T-helper 17 cell (primary cell): ENCODE measurements around the gene CDK5R1. TPM values are rescaled to one million over a fixed set of nuclear protein-coding genes. Genes with fewer than 3 reads are reported as not detected.

Experiments used
- ATAC-seq: fragments of 150-1000 bp; cut with Tn5 transposase; 2 replicates; pipeline ENCODE4 v1.10.0; 2021; ENCODE audit warnings: mild to moderate bottlenecking, moderate library complexity
- DNase-seq, 3 donors: peaks; one replicate each; pipeline versions ENCODE4 v3.0.0 to v3.0.0-alpha.2; 2020 to 2021
- H3K9me3 ChIP-seq: one replicate; pipeline ENCODE4 v1.7.0; 2013; ENCODE audit warnings: low read length, mild to moderate bottlenecking; ENCODE audit not compliant: control insufficient read depth, poor library complexity, severe bottlenecking
- H3K27ac Mint-ChIP-seq: one replicate; pipeline ENCODE4 v1.8.0; 2022; ENCODE audit warnings: mild to moderate bottlenecking, moderate library complexity, mixed read lengths
- H3K27me3 Mint-ChIP-seq: one replicate; pipeline ENCODE4 v1.8.0; 2022; ENCODE audit warnings: mixed read lengths
- H3K36me3 Mint-ChIP-seq: one replicate; pipeline ENCODE4 v1.8.0; 2022; ENCODE audit warnings: low read depth, mixed read lengths
- H3K4me1 Mint-ChIP-seq: one replicate; pipeline ENCODE4 v1.8.0; 2022; ENCODE audit warnings: mild to moderate bottlenecking, mixed read lengths
- H3K4me3 Mint-ChIP-seq: one replicate; pipeline ENCODE4 v1.8.0; 2022; ENCODE audit warnings: mild to moderate bottlenecking, moderate library complexity, mixed read lengths
- total RNA-seq, 4 donors: library from RNA in 2 of 4; stranded (reverse) in 2 of 4; gene quantifications; one replicate each; pipeline ENCODE4 v1.2.3 and lab custom pipeline; 2022 to 2026

CDK5R1 gene
- total RNA-seq, 2 donors from 2014 or later, result 8.0 to 8.2 TPM

DNA sequence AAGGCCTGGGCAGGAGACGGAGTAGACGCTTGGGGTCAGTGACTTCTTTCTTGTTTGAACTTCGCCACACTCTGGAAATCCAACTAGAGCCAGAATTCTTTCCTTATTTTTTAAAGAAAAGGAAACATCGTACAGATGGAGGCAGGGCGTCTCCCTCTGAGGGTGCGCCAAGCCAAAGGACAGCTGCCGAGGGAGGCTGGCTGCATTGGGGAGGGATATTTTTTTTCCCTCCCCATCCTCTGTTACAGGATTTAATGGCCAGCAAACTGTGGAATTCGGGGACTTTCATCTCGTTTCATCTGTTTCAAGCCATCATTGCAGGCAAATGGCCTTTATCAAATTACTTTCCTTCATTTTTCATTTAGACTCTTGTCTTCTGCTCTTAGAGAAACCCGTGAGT lies 15.9 kb downstream of the CDK5R1 start:
- H3K4me3 Mint-ChIP-seq, result peak overlapping the region; percentile 73
- H3K36me3 Mint-ChIP-seq, result no peaks in the 10 kb centered on the region
- no peak for DNase-seq
- no peaks in the 10 kb centered on the region for H3K9me3 ChIP-seq
- H3K27ac Mint-ChIP-seq, result peak overlapping the region; percentile 98
- no peak for ATAC-seq
- H3K27me3 Mint-ChIP-seq, result no peaks in the 10 kb centered on the region
- H3K4me1 Mint-ChIP-seq, result peaks cover 34% of the 10 kb centered on the region

DNA sequence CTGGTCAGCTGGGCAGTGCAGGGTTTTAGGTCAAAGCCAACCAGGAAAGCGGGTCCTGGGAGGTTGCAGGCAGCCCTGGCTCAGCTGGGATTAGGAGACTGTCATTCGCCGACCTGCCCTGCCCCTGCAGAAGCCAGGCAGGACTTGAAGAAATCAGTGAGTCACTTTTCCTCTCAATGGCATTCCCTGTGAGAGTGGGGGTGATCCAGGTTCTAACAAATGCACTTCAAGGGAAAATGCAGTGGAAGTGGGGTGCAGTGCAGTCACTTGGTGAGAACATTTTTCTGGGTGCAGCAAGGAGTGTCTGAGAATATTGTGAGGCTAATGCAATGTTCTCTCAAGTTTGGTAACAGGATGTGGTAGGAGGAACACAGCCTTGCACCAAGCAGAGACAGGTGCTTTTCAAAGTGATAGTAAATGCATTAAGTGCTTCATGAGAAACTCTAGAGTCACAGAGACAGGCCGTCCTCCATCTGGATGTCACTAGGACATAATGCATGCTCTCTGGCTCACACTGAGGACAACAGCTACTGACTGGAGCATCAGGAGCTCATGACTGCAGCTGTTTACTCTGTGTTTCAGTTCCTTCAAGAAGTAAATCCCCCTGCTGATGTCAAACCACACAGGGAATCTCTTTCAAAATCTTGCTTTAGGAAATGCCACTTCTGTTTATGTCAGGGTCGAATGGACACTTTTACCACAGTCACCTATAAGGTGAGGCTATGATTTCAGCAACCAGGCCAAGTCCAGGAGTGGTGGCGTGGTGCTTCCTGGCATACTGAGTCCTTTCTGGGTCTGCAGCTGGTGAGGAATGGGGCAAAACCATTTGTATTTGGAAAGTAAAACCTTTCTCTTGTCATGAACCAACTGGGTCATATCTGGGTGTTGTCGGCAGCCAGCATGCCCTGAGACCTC lies 16.7 kb downstream of the CDK5R1 start:
- no peak for DNase-seq
- H3K36me3 Mint-ChIP-seq, result no peaks in the 10 kb centered on the region
- ATAC-seq, result peak; percentile 92
- peak overlapping the region; percentile 98 for H3K27ac Mint-ChIP-seq
- H3K4me1 Mint-ChIP-seq, result peaks cover 34% of the 10 kb centered on the region
- no peaks in the 10 kb centered on the region for H3K27me3 Mint-ChIP-seq
- no peaks in the 10 kb centered on the region for H3K9me3 ChIP-seq
- H3K4me3 Mint-ChIP-seq, result peak overlapping the region; percentile 73

DNA sequence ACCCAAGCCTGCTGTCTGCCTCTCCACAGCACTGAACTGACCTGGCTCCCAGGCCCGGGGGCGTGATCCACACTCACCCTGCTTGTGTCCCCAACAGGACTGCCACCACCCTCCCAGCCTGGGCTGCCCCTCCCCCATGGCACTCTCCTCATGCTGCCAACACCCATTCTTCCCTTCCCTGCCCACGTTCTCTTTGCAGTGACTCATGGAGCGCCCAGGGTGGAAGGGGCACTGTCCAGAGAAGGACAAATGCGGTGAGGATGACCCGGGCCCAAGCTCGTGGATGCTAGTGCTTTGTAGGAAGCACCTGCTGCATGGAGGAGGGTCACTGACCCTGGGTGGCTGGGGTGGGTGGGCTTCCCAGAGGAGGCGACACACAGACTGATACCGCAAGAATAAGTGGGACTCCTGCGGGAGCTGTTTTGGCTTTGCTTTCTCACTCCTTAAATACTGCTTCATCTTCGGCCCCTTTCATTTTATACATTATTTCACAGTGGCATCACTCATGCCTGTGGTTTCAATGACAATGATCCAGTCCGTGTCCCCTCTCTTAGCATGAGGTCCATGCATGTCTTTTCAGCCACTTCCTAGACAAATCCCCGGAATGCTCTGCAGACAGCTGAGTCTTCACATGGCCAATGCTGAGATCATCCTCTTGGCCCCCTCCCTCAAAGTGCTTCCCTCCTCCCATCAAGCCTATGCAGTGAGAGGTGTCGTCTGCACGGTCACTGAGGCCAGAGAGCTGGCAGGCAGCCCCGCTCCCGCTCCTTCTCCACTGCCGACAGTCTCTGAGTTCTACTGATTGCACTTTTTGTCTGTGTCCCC lies 17.6 kb downstream of the CDK5R1 start:
- no peaks in the 10 kb centered on the region for H3K9me3 ChIP-seq
- peak overlapping the region; percentile 73 for H3K4me3 Mint-ChIP-seq
- no peaks in the 10 kb centered on the region for H3K36me3 Mint-ChIP-seq
- H3K27ac Mint-ChIP-seq, result peak overlapping the region; percentile 98
- no peak for ATAC-seq
- H3K4me1 Mint-ChIP-seq, result peaks cover 37% of the 10 kb centered on the region
- DNase-seq, result no peak
- no peaks in the 10 kb centered on the region for H3K27me3 Mint-ChIP-seq

DNA sequence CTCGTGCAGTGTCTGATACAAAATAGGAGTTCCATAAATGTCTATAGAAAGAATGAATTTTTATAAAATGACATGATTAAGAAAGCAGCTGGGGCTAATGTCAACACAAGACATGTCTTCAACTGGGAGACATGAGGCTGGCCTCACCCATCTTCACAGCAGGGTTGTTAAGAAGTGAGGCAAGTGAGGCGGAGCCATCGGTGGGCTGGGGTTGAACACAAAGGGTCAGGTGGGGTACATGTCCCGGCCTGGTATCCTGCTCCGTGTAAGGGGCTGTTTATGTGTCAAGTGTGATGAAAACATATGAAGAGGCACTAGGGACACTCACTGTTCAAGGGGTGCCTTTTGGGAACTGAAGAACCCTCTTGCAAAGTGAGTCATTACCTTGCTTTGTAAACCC lies 22.1 kb downstream of the CDK5R1 start:
- peaks cover 36% of the 10 kb centered on the region for H3K4me1 Mint-ChIP-seq
- no peak overlapping the region for H3K27ac Mint-ChIP-seq
- H3K36me3 Mint-ChIP-seq, result no peaks in the 10 kb centered on the region
- no peak overlapping the region for H3K4me3 Mint-ChIP-seq
- no peaks in the 10 kb centered on the region for H3K27me3 Mint-ChIP-seq
- no peak for ATAC-seq
- no peak for DNase-seq
- no peaks in the 10 kb centered on the region for H3K9me3 ChIP-seq

DNA sequence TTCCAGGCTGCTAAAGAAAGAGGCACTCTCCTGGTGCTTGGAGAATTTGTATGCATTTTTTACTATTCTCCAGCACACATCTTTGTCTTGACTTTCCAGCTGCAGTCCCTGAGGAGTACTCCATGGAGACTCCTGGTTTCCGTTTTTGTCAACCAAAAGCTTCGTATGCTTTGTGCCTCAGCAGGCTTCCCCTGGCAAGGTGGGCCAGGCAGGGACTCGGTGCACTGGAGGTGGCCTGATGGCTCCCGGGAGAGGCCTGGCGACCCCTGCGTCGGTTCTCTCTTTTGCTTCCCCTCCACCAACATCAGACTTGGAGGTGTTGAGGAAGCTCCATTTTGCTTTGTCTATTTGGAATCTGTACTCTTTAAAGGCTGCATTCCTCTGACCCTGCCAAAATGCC lies 23.7 kb downstream of the CDK5R1 start:
- Mint-ChIP-seq H3K4me1 (peaks cover 28% of the 10 kb centered on the region), H3K36me3 (no peaks in the 10 kb centered on the region), H3K27me3 (no peaks in the 10 kb centered on the region), H3K27ac (no peak overlapping the region), H3K4me3 (no peak overlapping the region)
- no peak for DNase-seq
- no peaks in the 10 kb centered on the region for H3K9me3 ChIP-seq
- ATAC-seq, result no peak

DNA sequence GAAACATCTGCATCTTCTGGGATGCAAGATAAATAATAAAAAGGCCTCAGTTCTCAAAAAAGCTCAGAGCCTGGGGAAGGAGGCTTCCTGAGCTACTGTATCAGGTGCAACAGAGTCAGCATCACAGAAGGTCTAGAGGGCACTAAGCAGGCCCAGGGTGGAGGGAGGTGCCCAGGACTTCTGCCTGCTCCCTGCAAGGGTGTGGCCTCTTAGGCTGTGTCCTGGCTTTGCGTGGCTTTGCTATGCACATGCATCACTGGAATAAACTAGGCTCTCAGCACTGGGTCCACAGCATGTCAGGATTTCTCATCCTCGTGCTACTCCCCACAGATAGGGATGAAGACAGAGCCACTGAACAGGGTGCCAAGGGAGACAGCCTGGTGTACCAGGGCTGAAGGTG lies 25.5 kb downstream of the CDK5R1 start:
- H3K4me3 Mint-ChIP-seq, result no peak overlapping the region
- H3K27ac Mint-ChIP-seq, result no peak overlapping the region
- DNase-seq (no peak), ATAC-seq (no peak)
- no peaks in the 10 kb centered on the region for H3K9me3 ChIP-seq
- peaks cover 28% of the 10 kb centered on the region for H3K4me1 Mint-ChIP-seq
- no peaks in the 10 kb centered on the region for H3K27me3 Mint-ChIP-seq
- no peaks in the 10 kb centered on the region for H3K36me3 Mint-ChIP-seq

DNA sequence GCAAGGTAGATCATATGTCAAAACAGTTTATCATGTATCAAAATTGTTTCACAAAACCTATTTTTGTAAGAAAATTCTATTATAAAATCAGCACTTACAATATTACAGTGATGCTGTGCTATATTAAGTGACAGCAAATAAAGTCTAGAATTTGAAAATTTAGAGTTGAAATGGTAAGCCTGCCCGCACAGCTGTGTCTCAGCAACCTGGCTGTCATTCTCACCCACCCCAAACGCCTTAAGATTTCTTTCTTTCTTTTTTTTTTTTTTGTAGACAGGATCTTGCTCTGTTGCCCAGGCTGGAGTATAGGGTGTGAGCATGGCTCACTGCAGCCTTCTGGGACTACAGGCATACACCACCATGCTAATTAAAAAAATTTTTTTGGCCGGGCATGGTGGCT lies 26.8 kb downstream of the CDK5R1 start:
- Mint-ChIP-seq H3K27ac (no peak overlapping the region), H3K4me1 (peaks cover 33% of the 10 kb centered on the region), H3K27me3 (no peaks in the 10 kb centered on the region), H3K36me3 (no peaks in the 10 kb centered on the region), H3K4me3 (no peak overlapping the region)
- ATAC-seq (no peak), DNase-seq (no peak)
- H3K9me3 ChIP-seq, result no peaks in the 10 kb centered on the region

DNA sequence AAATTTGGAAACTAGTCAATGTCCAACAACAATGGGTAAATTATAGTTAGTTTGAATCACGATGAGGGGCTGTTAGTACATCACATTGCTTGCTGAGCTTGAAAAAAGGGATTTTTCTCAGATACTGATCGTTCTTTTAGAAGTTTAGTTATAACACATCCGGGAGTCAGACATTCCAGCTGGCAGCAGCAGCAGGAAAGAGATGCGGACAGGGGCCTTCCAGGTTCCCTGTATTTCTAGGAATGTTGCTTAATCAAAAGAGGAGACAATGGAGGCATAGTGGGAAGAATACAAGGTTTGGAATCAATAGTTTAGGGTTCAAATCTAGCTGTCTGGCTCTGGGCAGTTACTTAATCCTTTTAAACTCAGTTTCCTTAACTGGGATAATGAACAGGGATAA lies 27.8 kb downstream of the CDK5R1 start:
- H3K9me3 ChIP-seq, result no peaks in the 10 kb centered on the region
- H3K27me3 Mint-ChIP-seq, result no peaks in the 10 kb centered on the region
- H3K4me3 Mint-ChIP-seq, result no peak overlapping the region
- peaks cover 34% of the 10 kb centered on the region for H3K4me1 Mint-ChIP-seq
- no peak overlapping the region for H3K27ac Mint-ChIP-seq
- DNase-seq, result no peak
- ATAC-seq, result no peak
- no peaks in the 10 kb centered on the region for H3K36me3 Mint-ChIP-seq

DNA sequence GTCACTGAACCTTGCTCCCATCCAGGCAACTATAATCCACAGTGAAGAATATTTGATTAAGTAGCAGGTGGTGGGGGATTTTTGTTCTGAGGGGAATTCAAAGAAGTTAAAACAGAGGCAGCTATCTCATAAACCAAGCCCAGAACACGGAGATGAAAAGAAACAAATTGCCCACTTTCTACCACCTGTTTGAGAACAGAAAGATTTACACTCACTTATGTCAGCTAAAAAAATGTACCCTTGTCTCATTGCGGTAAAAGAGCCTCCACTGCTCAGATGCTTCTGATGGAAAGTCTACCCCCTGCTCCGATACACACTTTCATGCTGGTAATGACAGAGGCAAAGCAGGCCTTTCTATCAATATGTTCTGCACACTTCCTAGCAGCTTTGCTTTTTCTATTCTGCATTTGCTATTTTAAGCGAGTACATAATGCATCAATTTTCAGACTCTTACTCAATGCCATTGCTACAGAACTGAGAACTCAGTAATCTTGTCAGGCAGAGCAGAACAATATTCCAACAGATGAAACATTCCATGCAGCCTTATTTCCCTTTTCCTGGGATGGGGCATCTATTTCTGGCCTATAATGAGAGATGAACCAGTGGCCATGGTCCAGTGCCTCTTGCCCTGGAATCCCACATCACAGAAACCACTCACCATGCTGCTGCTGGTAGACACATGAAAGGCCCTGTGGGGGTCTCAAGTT lies 29.0 kb downstream of the CDK5R1 start:
- Mint-ChIP-seq H3K27ac (no peak overlapping the region), H3K4me3 (no peak overlapping the region), H3K36me3 (no peaks in the 10 kb centered on the region), H3K27me3 (no peaks in the 10 kb centered on the region), H3K4me1 (peaks cover 45% of the 10 kb centered on the region)
- DNase-seq (no peak), ATAC-seq (peak; percentile 2)
- no peaks in the 10 kb centered on the region for H3K9me3 ChIP-seq

DNA sequence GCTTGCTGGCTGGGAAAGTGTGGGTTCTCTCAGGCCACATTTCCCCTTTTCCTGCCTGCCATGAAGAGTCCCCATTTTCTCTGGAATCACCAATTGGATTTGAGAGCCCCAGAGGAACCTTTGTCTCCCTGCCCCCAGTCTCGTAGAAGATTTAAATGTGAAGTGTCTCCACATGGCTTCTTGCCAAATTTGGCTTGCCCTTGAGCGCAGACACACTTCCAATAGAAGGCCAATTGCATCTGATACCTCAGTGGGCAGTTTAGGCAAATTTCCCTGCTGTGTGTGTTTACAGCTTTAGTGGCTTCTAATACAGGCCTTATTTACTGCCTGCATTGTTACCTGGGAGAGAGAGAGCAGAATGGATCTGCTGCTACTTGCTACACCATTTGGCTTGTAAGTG lies 29.7 kb downstream of the CDK5R1 start:
- no peaks in the 10 kb centered on the region for H3K27me3 Mint-ChIP-seq
- no peak overlapping the region for H3K4me3 Mint-ChIP-seq
- H3K9me3 ChIP-seq, result no peaks in the 10 kb centered on the region
- ATAC-seq (no peak), DNase-seq (no peak)
- H3K4me1 Mint-ChIP-seq, result peaks cover 44% of the 10 kb centered on the region
- H3K36me3 Mint-ChIP-seq, result no peaks in the 10 kb centered on the region
- H3K27ac Mint-ChIP-seq, result peak overlapping the region; percentile 95

DNA sequence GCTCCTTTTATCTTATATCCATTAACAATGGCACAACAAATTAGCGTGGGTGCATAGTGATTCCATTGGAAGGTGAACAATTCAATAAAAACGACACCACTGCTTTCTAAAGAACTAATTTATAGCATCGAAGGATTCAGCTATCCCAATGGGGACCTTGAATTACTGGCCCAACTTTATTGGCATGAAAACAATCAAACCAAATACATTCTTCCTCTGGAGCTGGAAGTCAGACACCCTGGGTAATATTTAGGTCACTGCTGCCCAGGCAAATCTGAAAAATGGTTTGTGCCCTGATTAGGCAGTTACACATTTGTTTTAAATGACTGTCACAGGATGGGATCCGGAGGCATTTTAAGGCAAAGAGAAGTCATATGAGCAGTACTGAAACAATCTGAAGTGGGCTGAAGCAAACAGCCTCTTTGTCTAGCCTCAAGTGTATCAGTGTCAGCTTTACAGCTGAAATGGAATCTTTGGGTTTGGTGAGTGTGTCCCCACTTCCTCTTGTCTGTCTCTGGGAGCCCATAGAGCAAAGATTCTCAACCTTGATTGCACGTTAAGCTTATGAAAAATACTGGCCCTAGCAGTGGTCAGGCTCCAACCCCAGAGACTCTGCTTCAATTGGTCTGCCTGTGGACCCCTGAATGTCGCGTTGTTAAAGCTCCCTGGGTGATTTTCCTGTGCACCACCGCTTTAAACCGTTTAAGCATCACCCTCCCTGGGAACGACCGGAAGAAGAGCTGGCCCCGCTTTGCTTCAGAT lies 30.3 kb downstream of the CDK5R1 start:
- H3K27ac Mint-ChIP-seq, result peak overlapping the region; percentile 95
- peak overlapping the region; percentile 33 for H3K4me3 Mint-ChIP-seq
- H3K9me3 ChIP-seq, result no peaks in the 10 kb centered on the region
- peaks cover 40% of the 10 kb centered on the region for H3K4me1 Mint-ChIP-seq
- DNase-seq (no peak), ATAC-seq (no peak)
- no peaks in the 10 kb centered on the region for H3K27me3 Mint-ChIP-seq
- no peaks in the 10 kb centered on the region for H3K36me3 Mint-ChIP-seq

DNA sequence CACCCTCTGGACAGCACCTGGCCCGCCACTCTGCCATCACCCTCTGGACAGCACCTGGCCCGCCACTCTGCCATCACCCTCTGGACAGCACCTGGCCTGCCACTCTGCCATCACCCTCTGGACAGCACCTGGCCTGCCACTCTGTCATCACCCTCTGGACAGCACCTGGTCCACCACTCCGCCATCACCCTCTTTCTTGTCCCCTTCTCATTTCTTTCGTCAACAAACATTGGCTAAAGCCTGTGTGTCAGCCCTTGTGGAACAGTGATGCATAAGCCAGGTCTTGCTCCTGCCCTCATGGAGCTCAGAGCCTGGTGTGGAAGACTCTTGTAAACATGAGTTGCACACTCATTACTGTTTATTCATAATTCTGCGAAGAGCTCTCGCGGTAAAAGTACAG lies 31.2 kb downstream of the CDK5R1 start:
- no peaks in the 10 kb centered on the region for H3K9me3 ChIP-seq
- no peaks in the 10 kb centered on the region for H3K27me3 Mint-ChIP-seq
- no peak for DNase-seq
- H3K4me1 Mint-ChIP-seq, result peaks cover 46% of the 10 kb centered on the region
- no peak for ATAC-seq
- peak overlapping the region; percentile 90 for H3K4me3 Mint-ChIP-seq
- no peaks in the 10 kb centered on the region for H3K36me3 Mint-ChIP-seq
- peak overlapping the region; percentile 95 for H3K27ac Mint-ChIP-seq
